Body of pancreas (tissue), 4 donors: Measurements from ENCODE around the gene TOX2.

Source experiments
- POLR2A ChIP-seq, 3 donors: fragments of 450-650 bp; IDR thresholded peaks; one replicate each; pipeline ENCODE4 v1.6.1; 2016; ENCODE audit warnings: antibody characterized with exemption in 3 of 3, mild to moderate bottlenecking in 2 of 3
- TF ChIP-seq, protein P1 (sequence below), 7 experiments: fragments of 450-650 bp in 4 of 7; fragments of 200-600 bp in 3 of 7; sonication (generic) in 3 of 7; IDR thresholded peaks; one replicate each; pipeline ENCODE4 v1.5.1; 2016 to 2019; ENCODE audit warnings: antibody characterized with exemption in 7 of 7

DNA sequence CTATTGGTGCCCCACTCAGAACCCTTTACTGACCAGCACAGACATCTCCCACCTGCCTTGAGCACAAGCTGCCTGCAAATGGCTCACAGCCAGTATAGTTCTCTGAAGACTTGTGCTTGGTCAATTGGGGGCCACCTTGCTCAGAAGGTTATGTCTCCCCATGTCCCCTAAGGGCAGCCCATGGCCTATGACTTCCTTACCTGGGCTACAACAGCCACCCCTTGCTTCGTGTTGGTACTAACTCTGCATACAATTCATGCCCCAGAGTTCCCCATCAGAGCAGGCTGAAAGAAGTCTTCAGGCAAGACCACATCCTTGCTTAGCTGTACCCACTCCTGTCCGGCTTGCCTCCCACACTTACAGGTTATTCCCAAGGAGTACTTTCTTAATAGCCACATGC, 57.4 kb downstream of the TOX2 start:
- TF ChIP-seq, protein P1, sequence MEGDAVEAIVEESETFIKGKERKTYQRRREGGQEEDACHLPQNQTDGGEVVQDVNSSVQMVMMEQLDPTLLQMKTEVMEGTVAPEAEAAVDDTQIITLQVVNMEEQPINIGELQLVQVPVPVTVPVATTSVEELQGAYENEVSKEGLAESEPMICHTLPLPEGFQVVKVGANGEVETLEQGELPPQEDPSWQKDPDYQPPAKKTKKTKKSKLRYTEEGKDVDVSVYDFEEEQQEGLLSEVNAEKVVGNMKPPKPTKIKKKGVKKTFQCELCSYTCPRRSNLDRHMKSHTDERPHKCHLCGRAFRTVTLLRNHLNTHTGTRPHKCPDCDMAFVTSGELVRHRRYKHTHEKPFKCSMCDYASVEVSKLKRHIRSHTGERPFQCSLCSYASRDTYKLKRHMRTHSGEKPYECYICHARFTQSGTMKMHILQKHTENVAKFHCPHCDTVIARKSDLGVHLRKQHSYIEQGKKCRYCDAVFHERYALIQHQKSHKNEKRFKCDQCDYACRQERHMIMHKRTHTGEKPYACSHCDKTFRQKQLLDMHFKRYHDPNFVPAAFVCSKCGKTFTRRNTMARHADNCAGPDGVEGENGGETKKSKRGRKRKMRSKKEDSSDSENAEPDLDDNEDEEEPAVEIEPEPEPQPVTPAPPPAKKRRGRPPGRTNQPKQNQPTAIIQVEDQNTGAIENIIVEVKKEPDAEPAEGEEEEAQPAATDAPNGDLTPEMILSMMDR (IDR thresholded peaks at IDR 0.05): no peak
- no peak for TF ChIP-seq POLR2A (IDR thresholded peaks at IDR 0.05)
